HEK293T (cell line): ENCODE data around the gene TMEM151B.

Experiments used
- BHLHE40 ChIP-seq: fragments of 450-650 bp; IDR thresholded peaks from 2 replicates; pipeline ENCODE4 v1.6.1; 2016; ENCODE audit warnings: mild to moderate bottlenecking, moderate library complexity, borderline replicate concordance
- ELF4 ChIP-seq: fragments of 450-650 bp; IDR thresholded peaks from 2 replicates; pipeline ENCODE4 v1.6.1; 2017; ENCODE audit warnings: antibody characterized with exemption
- FOXK2 ChIP-seq: fragments of 450-650 bp; IDR thresholded peaks from 2 replicates; pipeline ENCODE4 v1.6.1; 2016; ENCODE audit warnings: mild to moderate bottlenecking
- L3MBTL2 ChIP-seq: fragments of 450-650 bp; conservative IDR thresholded peaks from 2 replicates; pipeline ENCODE4 v1.6.1; 2016; ENCODE audit warnings: mild to moderate bottlenecking
- LEF1 ChIP-seq: fragments of 450-650 bp; IDR thresholded peaks from 2 replicates; pipeline ENCODE4 v1.6.1; 2017; ENCODE audit warnings: mild to moderate bottlenecking, borderline replicate concordance
- NFRKB ChIP-seq: fragments of 450-650 bp; IDR thresholded peaks from 2 replicates; pipeline ENCODE4 v1.6.1; 2016; ENCODE audit warnings: mild to moderate bottlenecking, moderate library complexity
- TF ChIP-seq, protein P1 (sequence below): fragments of 450-650 bp; IDR thresholded peaks from 2 replicates; pipeline ENCODE4 v1.6.1; 2016

GRCh38 chr6:44309631-44310030, 39.4 kb downstream of the TMEM151B start:
- TF ChIP-seq NFRKB, result no peak
- no peak for TF ChIP-seq L3MBTL2
- TF ChIP-seq LEF1, result no peak
- no peak for TF ChIP-seq ELF4
- TF ChIP-seq BHLHE40, result no peak
- TF ChIP-seq FOXK2, result no peak
- TF ChIP-seq, protein P1, sequence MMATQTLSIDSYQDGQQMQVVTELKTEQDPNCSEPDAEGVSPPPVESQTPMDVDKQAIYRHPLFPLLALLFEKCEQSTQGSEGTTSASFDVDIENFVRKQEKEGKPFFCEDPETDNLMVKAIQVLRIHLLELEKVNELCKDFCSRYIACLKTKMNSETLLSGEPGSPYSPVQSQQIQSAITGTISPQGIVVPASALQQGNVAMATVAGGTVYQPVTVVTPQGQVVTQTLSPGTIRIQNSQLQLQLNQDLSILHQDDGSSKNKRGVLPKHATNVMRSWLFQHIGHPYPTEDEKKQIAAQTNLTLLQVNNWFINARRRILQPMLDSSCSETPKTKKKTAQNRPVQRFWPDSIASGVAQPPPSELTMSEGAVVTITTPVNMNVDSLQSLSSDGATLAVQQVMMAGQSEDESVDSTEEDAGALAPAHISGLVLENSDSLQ, result no peak
